Measurements from ENCODE around the gene GPC6.

GPC6 gene

DNA sequence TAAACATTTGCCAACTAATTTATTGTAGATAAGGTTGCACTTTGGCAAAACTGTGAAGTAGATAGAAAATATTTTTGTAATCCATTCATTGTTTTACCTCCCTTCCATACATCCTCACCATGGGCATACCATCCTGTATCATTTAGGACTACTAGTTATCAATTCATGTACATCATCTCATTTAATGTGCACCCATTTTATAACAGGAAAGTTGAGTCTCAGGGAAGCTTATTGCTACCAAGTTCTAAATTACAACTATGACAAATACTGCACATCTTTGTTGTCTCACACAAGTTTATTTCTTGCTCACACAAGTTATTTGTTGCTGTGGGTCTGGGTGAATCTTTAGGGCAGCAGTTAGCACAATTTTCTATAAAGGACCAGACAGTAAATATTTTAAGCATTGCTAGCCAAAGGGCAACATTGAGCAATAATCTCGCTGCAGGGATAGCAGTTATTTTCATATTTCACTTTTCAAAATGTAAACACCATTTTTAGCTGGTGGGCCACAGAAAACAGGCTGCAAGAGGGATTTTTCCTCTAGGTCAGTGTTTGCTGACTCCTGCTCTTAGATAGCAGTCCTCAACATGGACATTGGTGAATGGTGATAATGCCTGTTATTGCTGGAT is 276.5 kb downstream of the GPC6 start:
- DNase-seq (ENCODE audit: low read depth): no peak

GRCh38 chr13:93505104-93505952 is 278.7 kb downstream of the GPC6 start:
- no peak for DNase-seq (ENCODE audit: low read depth)

GRCh38 chr13:93511011-93511410 is 284.4 kb downstream of the GPC6 start:
- no peak for DNase-seq (ENCODE audit: low read depth)

DNA sequence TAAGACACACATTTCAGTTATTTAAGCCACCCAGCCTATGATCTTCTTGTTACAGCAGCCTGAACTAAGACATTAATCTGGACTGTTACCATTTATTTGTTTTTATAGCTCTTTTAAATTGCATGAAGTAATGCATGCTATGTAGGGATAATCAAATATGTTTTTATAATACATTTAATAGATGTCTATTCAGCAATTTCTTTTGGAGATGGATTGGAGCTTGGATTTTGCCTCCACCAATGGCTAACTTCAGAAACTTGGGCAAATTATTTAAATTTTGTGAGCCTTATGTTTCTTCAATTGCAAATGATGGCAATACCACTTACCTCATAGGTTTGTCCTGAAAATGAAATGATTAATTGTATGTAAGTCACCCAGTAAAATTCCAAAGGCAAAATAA is 288.7 kb downstream of the GPC6 start:
- no peak for DNase-seq (ENCODE audit: low read depth)

DNA sequence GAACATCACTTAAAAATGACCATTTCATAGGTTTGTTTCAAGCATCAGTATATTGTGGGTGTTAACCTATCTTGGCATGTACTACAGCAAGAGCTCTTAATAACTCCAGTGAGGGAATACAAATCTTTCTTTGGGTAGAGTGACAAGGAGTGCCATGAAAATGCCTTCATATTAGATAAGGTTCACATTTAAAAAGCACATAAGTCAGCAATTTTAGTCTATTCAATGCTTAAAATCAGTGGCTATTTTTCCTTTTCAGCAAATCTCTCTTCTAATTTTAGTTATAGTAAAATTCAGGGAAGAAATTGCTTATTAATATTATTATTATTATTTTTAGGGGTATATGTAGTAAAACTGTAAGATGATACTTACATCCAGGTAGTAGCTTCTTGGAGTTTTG is 291.1 kb downstream of the GPC6 start:
- no peak for DNase-seq (ENCODE audit: low read depth)

GRCh38 chr13:93521307-93521706 is 294.7 kb downstream of the GPC6 start:
- no peak for DNase-seq (ENCODE audit: low read depth)

- DNase-seq (ENCODE audit: low read depth): no peak
These were observed 295.9 kb downstream of the GPC6 start for GRCh38 chr13:93522501-93522900.

GRCh38 chr13:93525087-93525486 is 298.5 kb downstream of the GPC6 start:
- no peak for DNase-seq (ENCODE audit: low read depth)

DNA sequence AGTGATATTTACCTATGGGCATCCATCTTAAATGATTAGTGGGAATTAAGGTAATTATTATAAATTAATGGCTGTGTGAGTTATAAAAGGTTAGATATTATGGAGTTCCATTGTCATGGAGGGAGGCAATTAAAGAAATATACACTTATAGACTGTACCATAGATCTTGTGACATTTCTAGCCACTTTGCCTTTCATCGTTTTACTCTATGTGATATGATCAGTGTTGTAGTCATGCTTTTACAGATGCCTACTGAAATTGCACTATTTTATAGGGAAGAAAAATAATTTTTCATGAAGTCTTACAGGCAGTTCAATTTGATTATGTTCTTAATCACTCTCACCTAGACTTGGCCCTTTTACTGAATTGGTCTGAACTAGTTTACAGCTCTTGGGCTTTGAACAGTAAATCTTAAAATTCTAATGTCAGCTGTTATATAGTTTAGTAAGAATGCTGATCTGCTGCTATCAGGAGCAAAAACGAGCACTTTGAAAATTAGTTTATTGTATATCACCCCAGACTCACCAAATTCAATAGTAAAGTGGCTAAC is 301.2 kb downstream of the GPC6 start:
- DNase-seq (ENCODE audit: low read depth): no peak

GRCh38 chr13:93529961-93530360 is 303.4 kb downstream of the GPC6 start:
- DNase-seq (ENCODE audit: low read depth): no peak

DNA sequence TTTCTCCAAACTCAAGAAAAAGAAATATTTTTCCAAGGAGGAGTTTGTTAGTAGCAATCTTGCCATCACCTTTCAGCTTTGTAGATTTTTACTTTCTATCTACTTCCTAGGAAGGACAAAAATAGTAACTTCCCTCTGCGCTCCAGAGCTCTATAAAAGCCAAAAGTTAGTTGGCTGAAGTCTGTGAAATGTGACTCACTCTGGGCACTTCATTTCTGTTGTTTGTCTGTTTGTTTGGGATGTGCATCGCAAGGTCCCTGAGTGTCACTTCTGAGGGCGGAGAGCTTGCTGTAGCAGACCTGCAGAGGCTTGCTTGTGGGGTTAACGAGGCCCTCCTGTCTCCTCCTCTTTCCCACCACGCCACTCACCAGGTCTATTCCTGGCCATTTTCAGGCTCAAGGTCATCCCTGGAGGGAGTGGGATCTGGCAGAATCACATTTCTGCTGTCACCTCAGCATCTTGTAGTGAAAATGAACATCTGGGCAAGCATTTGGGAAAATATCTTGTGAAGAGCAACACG is 307.6 kb downstream of the GPC6 start:
- DNase-seq (ENCODE audit: low read depth): no peak

DNA sequence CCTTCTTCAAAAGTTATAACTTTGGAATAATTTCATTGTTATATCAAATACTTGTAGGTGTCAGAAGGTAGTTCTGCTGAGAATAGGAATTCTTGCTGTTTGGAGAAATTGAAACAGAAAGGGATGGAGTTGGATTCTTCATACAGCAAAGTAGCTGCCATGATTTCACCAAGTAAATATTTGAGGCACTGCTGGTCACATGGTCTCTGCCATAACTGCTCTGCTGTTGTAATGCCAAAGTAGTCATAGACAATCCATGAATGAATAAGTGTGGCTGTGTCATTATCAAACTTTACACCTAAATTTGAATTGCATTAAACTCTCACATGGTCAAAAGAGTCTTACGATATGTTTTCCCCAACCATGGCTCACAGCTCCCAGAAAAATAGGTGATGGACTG is 308.6 kb downstream of the GPC6 start:
- no peak for DNase-seq (ENCODE audit: low read depth)

GRCh38 chr13:93539914-93540313 is 313.3 kb downstream of the GPC6 start:
- no peak for DNase-seq (ENCODE audit: low read depth)

- no peak for DNase-seq (ENCODE audit: low read depth)
These were observed 321.3 kb downstream of the GPC6 start for GRCh38 chr13:93547886-93548285.

GRCh38 chr13:93549326-93550005 is 322.9 kb downstream of the GPC6 start:
- no peak for DNase-seq (ENCODE audit: low read depth)

- no peak for DNase-seq (ENCODE audit: low read depth)
These were observed 323.6 kb downstream of the GPC6 start for GRCh38 chr13:93550236-93550635.

GRCh38 chr13:93552596-93552995 is 326.0 kb downstream of the GPC6 start:
- DNase-seq (ENCODE audit: low read depth): no peak

DNA sequence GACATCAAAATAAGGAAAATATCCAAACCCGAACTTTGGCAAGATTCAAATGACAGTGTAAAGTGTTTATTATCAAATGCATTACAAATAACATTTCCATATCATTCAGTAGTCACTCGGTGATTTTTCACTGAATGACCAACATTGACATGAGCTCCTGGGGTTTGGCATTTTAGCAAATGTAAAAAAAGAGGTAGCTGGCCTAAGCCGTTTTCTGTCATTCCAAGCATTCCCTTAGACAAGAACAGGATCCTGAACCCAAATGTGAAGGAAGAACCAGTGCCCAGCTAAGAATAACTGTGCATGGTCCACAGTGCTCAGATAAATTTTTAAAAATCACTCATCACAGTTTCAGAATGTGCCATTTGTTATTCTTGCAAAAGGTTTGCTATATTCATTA is 327.9 kb downstream of the GPC6 start:
- DNase-seq (ENCODE audit: low read depth): no peak

DNA sequence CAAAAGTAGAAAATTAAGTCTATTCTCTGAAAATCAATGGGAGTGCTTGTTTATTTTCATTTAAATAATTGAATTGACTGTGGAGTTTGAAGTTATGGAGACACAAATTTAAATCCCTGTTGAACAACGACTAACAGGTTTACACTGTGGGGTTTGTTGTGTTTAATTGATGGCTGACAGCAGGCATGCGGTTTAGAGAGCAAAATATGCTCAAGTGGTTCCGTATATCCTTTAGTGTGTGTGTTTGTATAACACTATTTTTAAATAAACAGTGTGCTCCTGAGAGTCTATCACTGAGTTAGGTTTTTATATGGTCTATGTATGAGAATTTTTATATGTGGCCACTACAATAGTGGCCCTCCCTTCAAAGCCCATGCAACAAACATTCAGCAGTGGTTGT is 332.0 kb downstream of the GPC6 start:
- no peak for DNase-seq (ENCODE audit: low read depth)

DNA sequence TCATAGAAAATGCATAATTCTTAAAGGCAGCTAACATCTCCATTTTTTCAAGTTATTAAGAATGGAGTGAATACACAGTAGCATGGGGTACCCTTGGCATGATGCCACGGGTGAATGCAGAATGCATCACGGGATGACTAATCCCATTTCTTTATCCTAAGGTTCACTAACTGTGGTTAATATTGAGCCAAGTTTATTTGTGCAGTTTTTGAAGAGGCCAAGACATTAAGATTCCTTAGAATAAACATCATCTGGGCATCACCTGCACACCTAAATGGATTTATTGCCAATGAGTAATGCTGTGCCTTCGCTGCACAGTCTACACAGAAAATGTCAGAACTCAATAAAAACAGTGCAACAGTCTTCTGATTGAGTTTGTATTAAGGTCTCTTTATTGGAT is 333.1 kb downstream of the GPC6 start:
- no peak for DNase-seq (ENCODE audit: low read depth)

DNA sequence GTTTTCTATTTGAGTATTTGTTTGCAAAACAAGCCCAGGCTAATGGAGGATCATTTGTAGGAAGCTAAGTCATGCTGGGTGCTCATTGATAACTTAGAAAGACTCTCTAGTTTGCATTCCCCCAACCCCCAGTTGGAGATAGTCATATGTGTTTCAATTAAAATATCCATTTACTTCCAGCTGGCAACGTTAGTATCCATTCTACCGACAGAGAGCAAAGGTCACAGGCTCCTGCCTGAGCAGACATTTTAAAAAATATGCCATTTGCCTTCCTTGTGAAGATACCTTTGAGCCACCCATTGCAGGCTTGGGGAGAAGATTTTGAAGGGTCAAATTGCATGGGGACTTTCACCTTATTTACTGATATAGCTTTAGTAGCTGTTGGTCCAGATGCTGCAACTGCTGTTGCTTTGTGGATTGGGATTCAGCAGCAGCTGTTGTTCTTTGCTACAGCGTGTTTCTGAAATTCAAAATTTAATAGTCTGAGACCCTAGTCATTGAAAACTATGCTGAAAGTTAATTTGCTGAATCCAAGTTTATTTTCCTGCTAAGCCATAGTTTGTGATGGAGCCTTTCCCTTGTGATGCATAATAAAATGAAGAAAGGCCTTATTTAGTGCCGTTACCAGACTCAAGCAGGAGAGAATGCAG is 335.1 kb downstream of the GPC6 start:
- DNase-seq (ENCODE audit: low read depth): no peak

GRCh38 chr13:93562676-93563075 is 336.1 kb downstream of the GPC6 start:
- no peak for DNase-seq (ENCODE audit: low read depth)
